Measurements from ENCODE around the gene DGKE.

GRCh38 chr17:56914581-56915273 lies 80.8 kb downstream of the DGKE start:
- no peak for TF ChIP-seq POLR2A (IDR thresholded peaks at IDR 0.05)
- no peak for TF ChIP-seq CTCF (IDR thresholded peaks at IDR 0.05)
